Endothelial cell of umbilical vein (primary cell): ENCODE results near the gene EBLN1. TPM values are rescaled to one million over a fixed set of nuclear protein-coding genes. Genes with fewer than 3 reads are reported as not detected.

Experiments
- BruUV-seq: library from RNA; stranded (reverse); fragments of 400-500 nt; replicated peaks from 2 replicates; lab custom pipeline; 2021; lab: Mats Ljungman, UMichigan
- CTCF ChIA-PET: fragments of 300-600, 350-600 bp; sonication (Branson Sonifier 250); formaldehyde crosslinking; loops from one replicate; lab custom pipeline; 2021; ENCODE audit warnings: antibody characterized with exemption, inconsistent platforms; lab: Charles Lee
- POLR2A ChIA-PET: fragments of 300-600, 350-600 bp; sonication (Branson Sonifier 250); formaldehyde crosslinking; loops from one replicate; lab custom pipeline; 2021; ENCODE audit warnings: antibody characterized with exemption, inconsistent platforms; lab: Charles Lee
- DNase-seq: peaks from one replicate; pipeline ENCODE4 v3.0.0-alpha.2; 2011; ENCODE audit warnings: low read depth, low spot score
- FAIRE-seq: peaks from 2 replicates; lab custom pipeline; 2011; peaks lifted over from hg19 to GRCh38; lab: Jason Lieb, UNC
- H2AFZ ChIP-seq: 2 replicates; pipeline ENCODE4 v1.6.0; 2012; ENCODE audit warnings: low read depth, low read length, control low read depth, inconsistent platforms
- H3K27ac ChIP-seq: 2 replicates; pipeline ENCODE4 v1.5.1; 2011; ENCODE audit warnings: low read depth, mild to moderate bottlenecking, control low read depth, low read length, moderate library complexity; ENCODE audit not compliant: insufficient read depth
- H3K27me3 ChIP-seq, 2 experiments: 2 replicates each; pipeline versions ENCODE4 v1.6.0 to v1.6.1; 2011; ENCODE audit warnings: low read length in 2 of 2, mixed read lengths in 1 of 2; ENCODE audit not compliant: control insufficient read depth in 2 of 2, insufficient read depth in 2 of 2
- H3K36me3 ChIP-seq, 2 experiments: 2 replicates in 1 of 2; 3 replicates in 1 of 2; pipeline ENCODE4 v1.5.1; 2011; ENCODE audit warnings: low read length in 2 of 2, mild to moderate bottlenecking in 1 of 2, moderate library complexity in 1 of 2; ENCODE audit not compliant: control insufficient read depth in 2 of 2, insufficient read depth in 2 of 2; ENCODE audit errors: extremely low read depth in 1 of 2
- H3K4me1 ChIP-seq: 3 replicates; pipeline ENCODE4 v1.5.1; 2011; ENCODE audit warnings: mild to moderate bottlenecking, low read length; ENCODE audit not compliant: control insufficient read depth, insufficient read depth; ENCODE audit errors: extremely low read depth
- H3K4me2 ChIP-seq: 2 replicates; pipeline ENCODE4 v1.6.1; 2011; ENCODE audit warnings: low read length, control low read depth, mixed read lengths; ENCODE audit not compliant: insufficient read depth
- H3K4me3 ChIP-seq, 3 experiments: fragments of 200-600 bp in 1 of 3; sonication (generic), shearing (Covaris generic) in 1 of 3; replicated peaks in 1 of 3; 2 replicates each; pipeline ENCODE4 v1.5.1; 2011 to 2016; ENCODE audit warnings: control low read depth in 3 of 3, low read length in 3 of 3, mild to moderate bottlenecking in 2 of 3, inconsistent platforms in 1 of 3, low read depth in 1 of 3, moderate library complexity in 1 of 3; ENCODE audit not compliant: insufficient read depth in 1 of 3
- H3K79me2 ChIP-seq: 2 replicates; pipeline ENCODE4 v1.6.0; 2012; ENCODE audit warnings: low read length, inconsistent platforms; ENCODE audit not compliant: control insufficient read depth, insufficient read depth
- H3K9ac ChIP-seq: replicated peaks from 2 replicates; pipeline ENCODE3; 2011; ENCODE audit warnings: low read length, control low read depth; ENCODE audit not compliant: insufficient read depth; ENCODE audit errors: extremely low read depth
- H3K9me1 ChIP-seq: replicated peaks from 3 replicates; pipeline ENCODE4 v1.6.0; 2011; ENCODE audit warnings: mild to moderate bottlenecking, low read length; ENCODE audit not compliant: control insufficient read depth, insufficient read depth; ENCODE audit errors: extremely low read depth
- H3K9me3 ChIP-seq: replicated peaks from 2 replicates; pipeline ENCODE4 v1.5.1; 2012; ENCODE audit warnings: low read length, inconsistent platforms; ENCODE audit not compliant: control insufficient read depth, insufficient read depth
- H4K20me1 ChIP-seq: replicated peaks from 2 replicates; pipeline ENCODE3; 2011; ENCODE audit warnings: mild to moderate bottlenecking, low read length; ENCODE audit not compliant: control insufficient read depth, insufficient read depth; ENCODE audit errors: extremely low read depth
- EZH2 ChIP-seq: IDR thresholded peaks from 2 replicates; pipeline ENCODE4 v1.6.1; 2012; ENCODE audit warnings: borderline replicate concordance, low read depth, mild to moderate bottlenecking, moderate library complexity, low read length, inconsistent platforms; ENCODE audit not compliant: severe bottlenecking
- FOS ChIP-seq: IDR thresholded peaks from 2 replicates; pipeline ENCODE4 v1.6.1; 2011; ENCODE audit warnings: mild to moderate bottlenecking, low read length, moderate library complexity, borderline replicate concordance; ENCODE audit not compliant: insufficient read depth
- GATA2 ChIP-seq: IDR thresholded peaks from 2 replicates; pipeline ENCODE4 v1.7.0; 2011; ENCODE audit warnings: low read depth, mild to moderate bottlenecking, moderate library complexity, mixed read lengths, low read length; ENCODE audit not compliant: insufficient read length, insufficient read depth
- JUN ChIP-seq: IDR thresholded peaks from 2 replicates; pipeline ENCODE4 v1.6.1; 2011; ENCODE audit warnings: borderline replicate concordance, low read depth; ENCODE audit not compliant: insufficient read length, insufficient read depth
- MYC ChIP-seq: IDR thresholded peaks from one replicate; pipeline ENCODE4 v1.6.1; 2011; ENCODE audit warnings: mild to moderate bottlenecking, low read depth, low read length
- POLR2A ChIP-seq: IDR thresholded peaks from 2 replicates; pipeline ENCODE4 v1.6.1; 2012; ENCODE audit warnings: low read depth, mild to moderate bottlenecking, control low read depth, low read length
- POLR2AphosphoS5 ChIP-seq: IDR thresholded peaks from 2 replicates; pipeline ENCODE4 v1.6.1; 2012; ENCODE audit warnings: low read depth, mild to moderate bottlenecking, control low read depth, low read length, moderate library complexity; ENCODE audit not compliant: insufficient read depth
- dilution Hi-C: fragments of 300-500 bp; cut with MboI; formaldehyde crosslinking; loops from one replicate; pipeline ENCODE4 v1.15.0; 2019; ENCODE audit warnings: low sequenced_read_pairs; ENCODE audit not compliant: extremely low pct_ligation_motif_present
- intact Hi-C: fragments of 100-400 bp; cut with micrococcal nuclease; formaldehyde crosslinking; loops from one replicate; pipeline ENCODE4 v1.10.0; 2022
- polyA plus RNA-seq, 4 experiments: library from polyadenylated mRNA; depleted of rRNA in 3 of 4; stranded (reverse) in 3 of 4; unstranded in 1 of 4; fragments of >200 nt; gene quantifications; 2 replicates each; pipeline versions ENCODE4 v1.2.1 to v1.2.3, GENCODE V29; 2011 to 2012; ENCODE audit warnings: missing spikeins in 1 of 4
- total RNA-seq: library from RNA; stranded (reverse); gene quantifications from 2 replicates; pipeline ENCODE4 v1.2.3, GENCODE V29; 2021
- TF ChIP-seq, protein P1 (sequence below), 2 donors: IDR thresholded peaks; 1 replicate in 1 of 2; 2 replicates in 1 of 2; pipeline ENCODE4 v1.5.1; 2011; ENCODE audit warnings: low read length in 2 of 2, mild to moderate bottlenecking in 2 of 2, moderate library complexity in 2 of 2, control low read depth in 1 of 2, inconsistent platforms in 1 of 2, low read depth in 1 of 2; ENCODE audit not compliant: insufficient read depth in 1 of 2; ENCODE audit errors: extremely low read depth in 1 of 2
- TF ChIP-seq, protein P2 (sequence below): IDR thresholded peaks from 2 replicates; pipeline ENCODE4 v1.6.1; 2011; ENCODE audit not compliant: insufficient read depth, insufficient read length

EBLN1 gene
- total and polyA plus RNA-seq, 2 donors (not counting 3 experiments of a cell fraction or from before 2014, with no cell fraction given): not detected

DNA sequence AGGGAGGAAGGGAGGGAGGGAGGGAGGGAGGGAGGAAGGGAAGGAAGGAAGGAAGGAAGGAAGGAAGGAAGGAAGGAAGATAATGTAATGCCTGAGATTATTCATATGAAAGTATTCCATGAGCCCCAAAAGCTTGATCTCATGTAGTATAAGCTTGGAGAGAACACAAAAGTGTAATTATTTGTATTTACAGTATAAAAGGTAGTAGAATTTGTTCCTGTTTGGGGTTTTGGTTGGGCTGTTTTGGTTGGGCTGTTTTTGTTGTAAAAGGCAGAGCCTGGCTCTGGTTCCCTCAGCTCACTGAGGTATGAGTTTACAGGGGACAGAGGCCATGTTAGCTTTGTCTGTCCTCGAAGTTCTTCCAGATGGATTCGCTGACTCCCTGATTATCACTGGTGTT, 45.3 kb upstream of the EBLN1 start:
- dilution Hi-C loops: no loop called here
- CTCF ChIA-PET: no interaction called here

More for the DNA sequence above, 45.3 kb upstream of the EBLN1 start:
- Histone ChIP-seq H2AFZ (no peak overlapping the region), H3K4me2 (no peak overlapping the region), H3K9me1 (no peaks in the 10 kb centered on the region), H4K20me1 (no peaks in the 10 kb centered on the region), H3K4me3 (no peak overlapping the region), H3K79me2 (no peaks in the 10 kb centered on the region), H3K9ac (no peak overlapping the region), H3K4me1 (no peaks in the 10 kb centered on the region), H3K27me3 (peaks cover 3 to 9% of the 10 kb centered on the region in 2 experiments), H3K36me3 (no peaks in the 10 kb centered on the region), H3K27ac (no peak overlapping the region), H3K9me3 (no peaks in the 10 kb centered on the region)
- TF ChIP-seq FOS (no peak), JUN (no peak), GATA2 (no peak), POLR2AphosphoS5 (no peak), POLR2A (no peak), EZH2 (no peak), MYC (no peak)
- TF ChIP-seq, protein P1, sequence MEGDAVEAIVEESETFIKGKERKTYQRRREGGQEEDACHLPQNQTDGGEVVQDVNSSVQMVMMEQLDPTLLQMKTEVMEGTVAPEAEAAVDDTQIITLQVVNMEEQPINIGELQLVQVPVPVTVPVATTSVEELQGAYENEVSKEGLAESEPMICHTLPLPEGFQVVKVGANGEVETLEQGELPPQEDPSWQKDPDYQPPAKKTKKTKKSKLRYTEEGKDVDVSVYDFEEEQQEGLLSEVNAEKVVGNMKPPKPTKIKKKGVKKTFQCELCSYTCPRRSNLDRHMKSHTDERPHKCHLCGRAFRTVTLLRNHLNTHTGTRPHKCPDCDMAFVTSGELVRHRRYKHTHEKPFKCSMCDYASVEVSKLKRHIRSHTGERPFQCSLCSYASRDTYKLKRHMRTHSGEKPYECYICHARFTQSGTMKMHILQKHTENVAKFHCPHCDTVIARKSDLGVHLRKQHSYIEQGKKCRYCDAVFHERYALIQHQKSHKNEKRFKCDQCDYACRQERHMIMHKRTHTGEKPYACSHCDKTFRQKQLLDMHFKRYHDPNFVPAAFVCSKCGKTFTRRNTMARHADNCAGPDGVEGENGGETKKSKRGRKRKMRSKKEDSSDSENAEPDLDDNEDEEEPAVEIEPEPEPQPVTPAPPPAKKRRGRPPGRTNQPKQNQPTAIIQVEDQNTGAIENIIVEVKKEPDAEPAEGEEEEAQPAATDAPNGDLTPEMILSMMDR (IDR thresholded peaks at IDR 0.05; ENCODE audit: extremely low read depth in 1 of 2, insufficient read depth in 1 of 2, low read depth in 1 of 2, low read length in 2 of 2): no peak
- TF ChIP-seq, protein P2, sequence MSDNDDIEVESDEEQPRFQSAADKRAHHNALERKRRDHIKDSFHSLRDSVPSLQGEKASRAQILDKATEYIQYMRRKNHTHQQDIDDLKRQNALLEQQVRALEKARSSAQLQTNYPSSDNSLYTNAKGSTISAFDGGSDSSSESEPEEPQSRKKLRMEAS: no peak
- DNase-seq: no peak
- FAIRE-seq: no peak
- POLR2A ChIA-PET: no interaction called here
- intact Hi-C loops: no loop called here
- BruUV-seq: no TSS peak
